Stimulated activated CD8-positive, alpha-beta memory T cell treated with anti-CD3 and anti-CD28 coated beads, Interleukin-15, amount 100 ng/mL, for 48 hours (primary cell): ENCODE measurements around the gene DCAF11.
A peak's percentile ranks its signal among the peaks of the same experiment; 100 is the strongest.

Experiments used
- DNase-seq, 2 donors: peaks; one replicate each; pipeline ENCODE4 v3.0.0-alpha.2; 2020; ENCODE audit warnings: low read depth in 2 of 2

DCAF11 gene

DNA sequence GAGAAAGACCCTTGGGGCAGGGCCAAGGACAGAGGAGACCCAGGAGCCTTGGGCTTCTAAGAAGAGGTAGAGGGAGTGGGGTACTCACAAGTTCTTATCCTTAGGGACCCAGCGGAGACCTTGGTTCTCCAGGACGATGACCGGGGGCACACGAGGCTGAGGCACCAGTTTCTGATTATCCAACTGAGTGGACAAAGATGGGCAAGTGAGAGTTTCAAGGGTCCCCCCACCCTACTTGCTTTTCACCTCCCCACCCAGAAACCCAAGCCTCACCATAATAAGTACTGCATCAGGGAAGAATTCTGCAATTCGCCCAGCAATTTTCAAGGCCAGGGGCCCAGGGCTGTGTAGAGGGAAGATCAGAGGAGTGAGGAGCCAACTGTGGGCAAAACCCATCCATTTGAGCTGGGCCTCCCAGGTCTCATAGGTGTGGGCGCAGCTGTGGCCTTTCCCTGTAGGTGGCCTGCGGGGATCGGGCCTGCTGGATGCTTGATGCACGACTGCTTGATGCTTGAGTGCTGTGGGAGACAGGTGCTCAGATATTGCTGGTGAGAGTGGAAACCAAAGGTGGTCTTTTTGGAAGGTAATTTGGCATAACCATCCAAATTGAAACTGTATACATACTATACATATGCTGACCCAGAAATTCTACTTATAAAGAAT, 24.8 kb downstream of the DCAF11 start:
- no peak for DNase-seq

DNA sequence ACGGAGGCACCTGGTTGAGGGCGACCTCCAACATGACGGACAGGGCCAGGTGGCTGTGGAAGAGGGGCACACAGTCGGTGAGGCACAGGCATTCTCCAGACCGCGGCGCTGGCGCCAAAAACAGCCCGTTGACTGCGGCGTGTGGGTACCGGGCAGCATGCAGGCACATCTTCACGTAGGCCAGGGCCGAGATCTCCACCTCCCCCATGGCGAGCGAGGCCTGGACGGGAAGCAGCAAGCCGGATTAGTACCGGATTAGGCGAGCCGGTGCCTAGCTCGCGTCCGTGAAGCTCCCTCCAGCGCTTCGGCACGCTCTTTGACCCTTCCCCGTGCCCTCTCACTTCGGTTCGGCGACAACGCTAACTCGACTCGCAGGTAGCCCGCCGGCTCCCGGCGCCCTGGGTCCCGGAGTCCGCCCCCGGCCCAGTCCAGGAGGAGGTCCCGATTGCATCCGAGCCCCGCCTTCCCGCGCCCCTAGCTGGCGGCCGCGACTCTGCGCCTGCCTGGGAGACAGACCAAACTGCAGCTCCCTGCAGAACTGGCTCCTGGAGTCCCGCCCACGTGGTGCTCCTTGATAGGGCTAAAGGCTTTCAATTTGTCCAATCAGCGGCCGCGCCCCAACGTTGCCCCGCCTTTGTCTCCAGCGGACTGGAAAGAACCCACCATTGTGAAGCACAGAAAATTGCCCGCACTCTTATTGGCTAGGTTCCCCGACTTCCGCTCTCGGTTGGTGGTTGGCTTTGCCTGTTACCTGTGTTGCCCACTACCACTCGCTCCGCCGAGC, 26.7 kb downstream of the DCAF11 start, which contains the start of gene EMC9:
EMC9 (minus strand) TSS at position 495 of the 784 bp plus-strand sequence; CDS start at position 208, 287 bp downstream.
- peak; percentile 100 for DNase-seq

- DNase-seq: no peak
Observed at GRCh38 chr14:24143511-24143910, 28.9 kb downstream of the DCAF11 start.

GRCh38 chr14:24144451-24144850, 29.9 kb downstream of the DCAF11 start:
- no peak for DNase-seq

DNA sequence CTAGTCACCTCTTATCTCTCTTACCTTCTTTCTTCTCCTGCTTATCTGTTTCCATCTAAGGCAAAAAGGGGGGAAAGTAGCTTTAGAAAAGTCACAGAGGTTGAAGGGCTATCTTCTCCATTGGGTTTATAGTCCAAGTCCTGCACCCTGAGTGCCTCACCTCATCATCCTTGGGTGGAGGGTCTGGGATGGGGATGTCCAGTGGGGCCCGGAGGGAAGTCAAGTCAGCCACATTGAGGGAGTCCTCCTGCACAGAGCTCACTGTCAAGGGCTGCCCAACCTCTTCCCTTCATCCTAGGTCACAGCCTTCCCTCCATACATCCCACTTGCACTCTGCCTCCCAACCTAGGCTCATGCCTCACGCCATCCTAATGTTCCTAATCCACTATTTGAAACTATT, 30.6 kb downstream of the DCAF11 start:
- no peak for DNase-seq

DNA sequence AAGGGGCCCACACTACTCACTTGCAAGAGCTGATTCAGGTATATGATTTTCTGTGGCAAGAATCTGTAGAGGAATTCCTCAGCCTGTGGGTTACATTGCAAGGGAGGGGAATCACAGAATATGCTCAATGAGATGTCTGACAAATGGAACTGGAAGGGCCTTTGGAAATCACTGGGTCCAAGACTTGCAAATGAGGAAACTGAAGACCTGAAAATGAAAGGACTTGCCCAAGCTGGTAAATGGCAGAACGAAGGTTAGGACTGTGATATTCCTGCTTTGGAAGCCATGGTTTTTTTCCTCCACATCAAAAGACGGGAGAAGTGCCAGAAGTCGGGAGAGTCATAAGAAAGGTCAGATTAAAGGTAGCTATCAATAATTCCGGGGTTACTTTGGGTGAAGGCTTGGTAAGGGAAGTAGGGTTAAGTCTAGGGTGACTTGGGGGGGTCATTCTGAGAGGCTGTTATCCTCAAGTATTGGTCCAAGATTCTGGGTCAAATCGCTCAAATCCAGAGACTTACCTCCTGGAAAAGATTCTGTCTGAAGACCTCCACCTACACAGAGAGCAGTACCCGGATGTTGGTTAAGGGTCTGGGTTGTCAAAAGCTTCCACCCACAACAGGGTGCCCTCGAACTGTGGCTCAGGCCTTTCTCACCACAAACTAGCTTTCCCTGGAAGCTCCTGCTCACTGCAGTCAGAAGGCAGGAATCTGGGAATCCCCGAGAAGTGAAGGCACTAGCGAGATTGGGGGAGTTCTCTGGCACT, 31.3 kb downstream of the DCAF11 start:
- DNase-seq: no peak

GRCh38 chr14:24146453-24146977, 31.9 kb downstream of the DCAF11 start, which contains the start of gene PSME2:
PSME2 (minus strand) TSS chr14:24146610; CDS start chr14:24146581, 29 bp downstream.
- DNase-seq: peak; percentile 93 to 95

DNA sequence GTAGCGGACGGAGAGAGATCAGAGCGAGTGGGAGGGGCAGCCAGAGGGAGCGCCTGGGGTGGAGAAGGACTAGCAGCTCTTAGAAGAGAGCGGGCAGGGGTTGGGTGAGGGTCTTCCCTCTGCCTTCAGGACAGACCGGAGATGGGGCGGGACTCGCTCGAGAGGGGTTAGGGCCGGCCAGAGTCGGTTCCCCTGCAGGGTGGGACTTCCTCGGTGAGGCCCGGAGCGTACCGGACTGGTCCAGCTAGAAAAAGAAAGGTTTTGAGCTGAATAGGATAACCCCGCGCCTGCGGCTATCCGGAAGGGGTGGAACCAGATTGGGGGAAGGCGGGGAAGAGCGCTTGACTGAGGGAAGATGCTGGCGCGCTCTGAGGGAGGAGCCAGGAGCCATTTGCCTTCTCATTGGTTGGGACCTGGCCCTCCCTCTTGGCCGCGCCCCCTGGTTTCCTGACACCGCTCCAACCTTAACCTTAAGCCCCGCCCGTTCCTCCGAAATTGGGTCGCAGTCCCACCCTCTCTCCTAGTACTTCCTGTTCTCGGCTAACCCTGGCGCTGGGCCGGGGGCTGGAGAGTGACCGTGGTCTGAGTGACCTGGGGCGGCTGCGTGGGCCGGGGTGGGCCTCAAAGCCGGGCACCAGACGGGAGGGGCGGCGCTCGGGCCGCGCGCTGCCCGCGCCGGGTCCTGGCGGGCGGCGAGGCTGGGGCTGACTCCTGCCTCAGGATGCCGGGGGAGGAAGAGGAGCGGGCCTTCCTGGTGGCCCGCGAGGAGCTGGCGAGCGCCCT, 32.6 kb downstream of the DCAF11 start, which contains the start of gene RNF31:
RNF31 (plus strand) TSS at position 521 of the 783 bp plus-strand sequence; CDS start at position 722, 201 bp downstream.
- DNase-seq: peak; percentile 97

DNA sequence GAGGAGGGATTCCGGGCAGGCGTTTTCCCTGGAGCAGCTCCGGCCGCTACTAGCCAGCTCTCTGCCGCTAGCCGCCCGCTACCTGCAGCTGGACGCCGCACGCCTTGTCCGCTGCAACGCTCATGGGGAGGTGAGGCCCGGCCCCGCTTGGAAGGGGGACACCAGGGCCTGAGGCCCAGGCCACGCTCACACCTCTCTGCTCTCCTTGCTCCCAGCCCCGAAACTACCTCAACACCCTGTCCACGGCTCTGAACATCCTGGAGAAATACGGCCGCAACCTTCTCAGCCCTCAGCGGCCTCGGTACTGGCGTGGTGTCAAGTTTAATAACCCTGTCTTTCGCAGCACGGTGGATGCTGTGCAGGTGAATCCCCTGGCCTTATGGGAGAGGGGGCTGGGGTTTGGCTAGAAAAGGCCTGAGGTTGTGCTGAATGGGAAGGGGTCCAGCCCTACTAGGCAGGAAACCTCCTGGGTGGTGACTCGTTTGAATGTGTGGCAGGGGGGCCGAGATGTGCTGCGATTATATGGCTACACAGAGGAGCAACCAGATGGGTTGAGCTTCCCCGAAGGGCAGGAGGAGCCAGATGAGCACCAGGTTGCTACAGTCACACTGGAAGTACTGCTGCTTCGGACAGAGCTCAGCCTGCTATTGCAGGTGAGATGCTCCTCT, 33.3 kb downstream of the DCAF11 start:
- DNase-seq: no peak

- DNase-seq: no peak
Observed at GRCh38 chr14:24149302-24149969, 34.9 kb downstream of the DCAF11 start.

DNA sequence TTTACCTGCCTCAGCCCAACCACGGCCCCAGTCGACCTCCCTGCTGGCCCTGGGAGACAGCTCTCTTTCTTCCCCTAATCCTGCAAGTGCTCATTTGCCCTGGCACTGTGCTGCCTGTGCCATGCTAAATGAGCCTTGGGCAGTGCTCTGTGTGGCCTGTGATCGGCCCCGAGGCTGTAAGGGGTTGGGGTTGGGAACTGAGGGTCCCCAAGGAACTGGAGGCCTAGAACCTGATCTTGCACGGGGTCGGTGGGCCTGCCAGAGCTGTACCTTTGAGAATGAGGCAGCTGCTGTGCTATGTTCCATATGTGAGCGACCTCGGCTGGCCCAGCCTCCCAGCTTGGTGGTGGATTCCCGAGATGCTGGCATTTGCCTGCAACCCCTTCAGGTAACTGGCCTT, 35.5 kb downstream of the DCAF11 start:
- no peak for DNase-seq

DNA sequence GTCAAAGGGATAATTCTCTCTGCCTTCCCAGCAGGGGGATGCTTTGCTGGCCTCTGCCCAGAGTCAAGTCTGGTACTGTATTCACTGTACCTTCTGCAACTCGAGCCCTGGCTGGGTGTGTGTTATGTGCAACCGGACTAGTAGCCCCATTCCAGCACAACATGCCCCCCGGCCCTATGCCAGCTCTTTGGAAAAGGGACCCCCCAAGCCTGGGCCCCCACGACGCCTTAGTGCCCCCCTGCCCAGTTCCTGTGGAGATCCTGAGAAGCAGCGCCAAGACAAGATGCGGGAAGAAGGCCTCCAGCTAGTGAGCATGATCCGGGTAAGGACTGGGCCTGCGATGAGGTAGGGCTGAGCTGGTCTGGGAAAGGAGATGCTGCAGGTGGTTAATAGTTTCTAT, 36.0 kb downstream of the DCAF11 start:
- DNase-seq: no peak

GRCh38 chr14:24150993-24151392, 36.4 kb downstream of the DCAF11 start:
- no peak for DNase-seq

GRCh38 chr14:24151404-24152080, 37.0 kb downstream of the DCAF11 start:
- DNase-seq: no peak

- no peak for DNase-seq
Observed at GRCh38 chr14:24155100-24155499, 40.5 kb downstream of the DCAF11 start.

DNA sequence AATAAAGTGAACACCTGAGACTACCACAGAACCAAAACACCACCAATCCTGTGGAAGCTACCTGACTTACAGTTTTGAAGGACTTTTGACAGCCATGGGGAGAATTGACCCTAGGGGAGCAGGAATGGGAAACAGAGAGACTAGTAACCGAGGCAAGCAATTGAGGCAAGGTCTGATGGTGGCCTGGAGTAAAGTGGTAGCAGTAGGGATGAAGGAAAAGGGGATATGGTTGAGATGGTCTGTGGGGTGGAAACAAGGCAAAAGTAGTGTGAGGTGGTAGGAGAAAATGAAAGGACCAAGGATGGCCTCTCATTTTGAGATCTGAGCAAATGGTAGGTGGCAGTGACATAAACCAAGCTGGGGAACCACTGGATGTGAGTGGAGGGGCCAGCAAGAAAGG, 42.3 kb downstream of the DCAF11 start:
- DNase-seq: no peak

DNA sequence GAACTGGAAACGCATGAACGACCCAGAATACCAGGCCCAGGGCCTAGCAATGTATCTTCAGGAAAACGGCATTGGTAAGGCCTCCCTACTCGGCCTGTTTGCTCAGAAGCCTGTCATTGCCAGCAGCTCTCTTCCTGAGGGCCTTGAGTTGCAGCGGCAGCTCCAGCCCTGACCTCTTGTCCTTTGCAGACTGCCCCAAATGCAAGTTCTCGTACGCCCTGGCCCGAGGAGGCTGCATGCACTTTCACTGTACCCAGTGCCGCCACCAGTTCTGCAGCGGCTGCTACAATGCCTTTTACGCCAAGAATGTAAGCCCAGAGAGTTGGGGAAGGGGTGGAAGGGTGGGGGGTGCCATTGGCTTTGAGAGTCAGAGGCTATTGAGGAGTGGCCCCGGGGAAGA, 42.8 kb downstream of the DCAF11 start:
- no peak for DNase-seq

GRCh38 chr14:24159777-24160498, 45.4 kb downstream of the DCAF11 start:
- no peak for DNase-seq

DNA sequence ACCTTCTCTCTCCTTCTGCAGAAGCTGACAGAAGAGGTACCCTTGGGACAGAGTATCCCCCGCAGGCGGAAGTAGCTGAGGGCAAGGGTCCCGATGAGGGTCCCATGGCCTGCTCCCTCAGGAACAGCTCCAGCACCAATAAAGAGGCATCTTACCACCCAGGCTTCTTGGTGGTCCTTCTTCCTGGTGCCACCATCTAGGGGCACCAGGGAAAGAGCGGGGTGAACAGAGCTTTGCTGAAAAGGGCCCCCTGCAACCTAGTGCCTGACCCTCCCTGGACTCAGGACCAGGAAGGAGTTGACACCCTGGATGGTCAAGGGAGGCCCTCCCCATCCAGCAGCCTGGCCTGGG, 45.9 kb downstream of the DCAF11 start:
- no peak for DNase-seq
